DND-41 (cell line): ENCODE results near the gene GTPBP6.

Experiments used
- EZH2 ChIP-seq: IDR thresholded peaks from 3 replicates; pipeline ENCODE4 v1.6.1; 2012; ENCODE audit warnings: borderline replicate concordance, low read depth, mild to moderate bottlenecking, moderate library complexity, low read length, inconsistent platforms; ENCODE audit not compliant: severe bottlenecking
- TF ChIP-seq, protein P1 (sequence below): IDR thresholded peaks from 2 replicates; pipeline ENCODE4 v1.5.1; 2012; ENCODE audit warnings: borderline replicate concordance, low read length, moderate library complexity, mild to moderate bottlenecking; ENCODE audit not compliant: poor library complexity, severe bottlenecking; ENCODE audit errors: extremely low read depth

DNA sequence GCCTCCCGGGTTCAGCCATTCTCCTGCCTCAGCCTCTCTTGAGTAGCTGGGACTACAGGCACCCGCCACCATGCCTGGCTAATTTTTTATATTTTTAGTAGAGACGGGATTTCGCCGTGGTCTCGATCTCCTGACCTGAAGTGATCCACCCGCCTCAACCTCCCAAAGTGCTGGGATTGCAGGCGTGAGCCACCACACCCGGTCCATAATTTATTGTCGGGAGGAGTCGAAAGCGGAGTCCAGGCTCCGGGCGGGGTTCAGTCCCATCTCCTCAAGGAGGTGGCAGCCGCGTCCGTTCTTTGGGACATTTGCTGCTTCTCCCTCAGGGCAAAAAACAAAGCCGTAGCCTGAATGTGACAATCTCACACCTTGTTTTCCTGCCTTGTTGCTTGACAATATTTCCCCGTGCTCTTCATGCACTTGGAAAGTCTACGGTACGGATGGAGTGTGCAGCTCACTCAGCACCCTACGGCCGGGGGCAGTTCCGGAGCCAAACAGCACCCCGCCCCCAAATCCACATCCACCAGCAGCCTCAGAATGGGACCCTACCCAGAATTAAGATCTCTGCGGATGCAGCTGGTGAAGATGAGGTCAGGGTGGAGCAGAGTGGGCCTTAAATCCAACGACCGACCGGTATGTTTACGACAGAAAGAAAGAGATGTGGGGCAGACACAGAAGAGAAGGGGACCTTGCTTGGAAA lies 9.6 kb downstream of the GTPBP6 start:
- TF ChIP-seq, protein P1, sequence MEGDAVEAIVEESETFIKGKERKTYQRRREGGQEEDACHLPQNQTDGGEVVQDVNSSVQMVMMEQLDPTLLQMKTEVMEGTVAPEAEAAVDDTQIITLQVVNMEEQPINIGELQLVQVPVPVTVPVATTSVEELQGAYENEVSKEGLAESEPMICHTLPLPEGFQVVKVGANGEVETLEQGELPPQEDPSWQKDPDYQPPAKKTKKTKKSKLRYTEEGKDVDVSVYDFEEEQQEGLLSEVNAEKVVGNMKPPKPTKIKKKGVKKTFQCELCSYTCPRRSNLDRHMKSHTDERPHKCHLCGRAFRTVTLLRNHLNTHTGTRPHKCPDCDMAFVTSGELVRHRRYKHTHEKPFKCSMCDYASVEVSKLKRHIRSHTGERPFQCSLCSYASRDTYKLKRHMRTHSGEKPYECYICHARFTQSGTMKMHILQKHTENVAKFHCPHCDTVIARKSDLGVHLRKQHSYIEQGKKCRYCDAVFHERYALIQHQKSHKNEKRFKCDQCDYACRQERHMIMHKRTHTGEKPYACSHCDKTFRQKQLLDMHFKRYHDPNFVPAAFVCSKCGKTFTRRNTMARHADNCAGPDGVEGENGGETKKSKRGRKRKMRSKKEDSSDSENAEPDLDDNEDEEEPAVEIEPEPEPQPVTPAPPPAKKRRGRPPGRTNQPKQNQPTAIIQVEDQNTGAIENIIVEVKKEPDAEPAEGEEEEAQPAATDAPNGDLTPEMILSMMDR, result no peak
- no peak for TF ChIP-seq EZH2
